ENCODE data around the gene HSPB9. TPM values are rescaled to one million over a fixed set of nuclear protein-coding genes. Genes with fewer than 3 reads are reported as not detected.

Gene HSPB9
- total RNA-seq, 1 donor from 2014 or later: not detected

DNA sequence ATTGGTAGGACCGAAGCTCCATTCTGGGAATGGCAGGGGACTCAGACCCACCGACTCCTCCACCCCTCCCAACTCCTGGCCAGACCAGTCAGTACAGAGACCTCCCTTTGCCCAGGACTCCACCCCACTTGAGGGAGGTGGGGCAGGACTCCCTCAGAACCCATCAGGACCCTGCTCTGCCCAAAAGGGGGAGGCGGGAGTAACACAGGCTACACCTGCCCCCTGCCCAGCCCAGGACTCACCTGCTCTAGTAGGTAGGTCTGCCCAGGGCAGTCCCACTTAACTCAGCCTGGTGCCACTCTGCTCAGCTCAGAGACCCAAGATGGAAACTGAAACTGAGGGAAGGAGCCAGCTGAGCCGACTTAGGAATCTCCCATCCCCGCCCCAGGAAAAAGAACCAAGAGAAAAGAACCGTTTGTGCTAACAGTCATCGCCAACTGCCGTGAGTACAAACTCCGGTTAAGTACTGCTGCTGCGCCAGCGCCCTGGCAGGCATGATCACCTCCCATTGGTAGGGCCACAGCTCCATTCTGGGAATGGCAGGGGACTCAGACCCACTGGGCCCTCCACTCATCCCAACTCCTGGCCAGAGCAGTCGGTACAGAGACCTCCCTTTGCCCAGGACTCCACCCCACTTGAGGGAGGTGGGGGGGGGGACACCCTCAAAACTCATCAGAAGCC lies 10.6 kb upstream of the HSPB9 start:
- no peak for TF ChIP-seq CTCF (IDR thresholded peaks at IDR 0.05; ENCODE audit: insufficient read depth, low read length, severe bottlenecking)
- H3K36me3 ChIP-seq (ENCODE audit: control insufficient read depth, insufficient read depth, low read length): peaks cover 14% of the 10 kb centered on the region
- FAIRE-seq (no peak), DNase-seq (ENCODE audit: low read depth) (peak; percentile 38)
- H3K27me3 ChIP-seq (ENCODE audit: control insufficient read depth, insufficient read depth, low read length): no peaks in the 10 kb centered on the region
- peak overlapping the region; percentile 47 for H3K4me3 ChIP-seq (ENCODE audit: low read depth, low read length)

GRCh38 chr17:42112552-42113176 lies 9.9 kb upstream of the HSPB9 start, which contains the start of gene DHX58:
Gene DHX58, minus strand, starts transcription at chr17:42112714. Its CDS starts 822 bp downstream, at chr17:42111892.
- Histone ChIP-seq H3K27me3 (ENCODE audit: control insufficient read depth, insufficient read depth, low read length) (no peaks in the 10 kb centered on the region), H3K4me3 (ENCODE audit: low read depth, low read length) (peak within 1 kb of the TSS; percentile 47), H3K36me3 (ENCODE audit: control insufficient read depth, insufficient read depth, low read length) (peaks cover 21% of the 10 kb centered on the region)
- no peak for TF ChIP-seq CTCF (IDR thresholded peaks at IDR 0.05; ENCODE audit: insufficient read depth, low read length, severe bottlenecking)
- FAIRE-seq (no peak), DNase-seq (ENCODE audit: low read depth) (peak; percentile 80)

- no peaks in the 10 kb centered on the region for H3K27me3 ChIP-seq (ENCODE audit: control insufficient read depth, insufficient read depth, low read length)
- FAIRE-seq (no peak), DNase-seq (ENCODE audit: low read depth) (no peak)
- no peak overlapping the region for H3K4me3 ChIP-seq (ENCODE audit: low read depth, low read length)
- peaks cover 25% of the 10 kb centered on the region for H3K36me3 ChIP-seq (ENCODE audit: control insufficient read depth, insufficient read depth, low read length)
- no peak for TF ChIP-seq CTCF (IDR thresholded peaks at IDR 0.05; ENCODE audit: insufficient read depth, low read length, severe bottlenecking)
Observed at GRCh38 chr17:42113293-42114069, 9.1 kb upstream of the HSPB9 start.

GRCh38 chr17:42114118-42114517 lies 8.5 kb upstream of the HSPB9 start:
- H3K27me3 ChIP-seq (ENCODE audit: control insufficient read depth, insufficient read depth, low read length): no peaks in the 10 kb centered on the region
- H3K4me3 ChIP-seq (ENCODE audit: low read depth, low read length): no peak overlapping the region
- DNase-seq (ENCODE audit: low read depth) (no peak), FAIRE-seq (no peak)
- no peak for TF ChIP-seq CTCF (IDR thresholded peaks at IDR 0.05; ENCODE audit: insufficient read depth, low read length, severe bottlenecking)
- peaks cover 29% of the 10 kb centered on the region for H3K36me3 ChIP-seq (ENCODE audit: control insufficient read depth, insufficient read depth, low read length)

- TF ChIP-seq CTCF (IDR thresholded peaks at IDR 0.05; ENCODE audit: insufficient read depth, low read length, severe bottlenecking): peak; percentile 80
- DNase-seq (ENCODE audit: low read depth): peak; percentile 61
- no peak overlapping the region for H3K4me3 ChIP-seq (ENCODE audit: low read depth, low read length)
- H3K36me3 ChIP-seq (ENCODE audit: control insufficient read depth, insufficient read depth, low read length): peaks cover 31% of the 10 kb centered on the region
- no peak for FAIRE-seq
- no peaks in the 10 kb centered on the region for H3K27me3 ChIP-seq (ENCODE audit: control insufficient read depth, insufficient read depth, low read length)
Observed at GRCh38 chr17:42116705-42117396, 5.8 kb upstream of the HSPB9 start.

All from bronchial epithelial cell (primary cell).